K562 (cell line): ENCODE measurements around the gene FGF13. TPM values are rescaled to one million over a fixed set of nuclear protein-coding genes. Genes with fewer than 3 reads are reported as not detected.

ENCODE experiments used
- ZMIZ1 ChIP-seq, 2 experiments: fragments of 150-350 bp in 1 of 2; IDR thresholded peaks; 2 replicates each; pipeline ENCODE4 v1.6.1; 2012 to 2016; ENCODE audit warnings: low read depth in 2 of 2, low read length in 2 of 2, mild to moderate bottlenecking in 1 of 2, moderate library complexity in 1 of 2
- polyA plus RNA-seq, 8 experiments: library from polyadenylated mRNA; depleted of rRNA in 4 of 8; stranded (reverse) in 5 of 8; unstranded in 3 of 8; fragments of >200 nt; fragmentation: Nextera tagmentation in 2 of 8; fragmentation: Illumina TruSeq in 1 of 8; extraction: Ambion mirVana in 2 of 8; extraction: Trizol in 1 of 8; gene quantifications; 2 replicates each; pipeline versions ENCODE4 v1.2.1 to v1.2.3, GENCODE V29; 2011 to 2014; ENCODE audit warnings: inconsistent platforms in 1 of 8, missing spikeins in 1 of 8
- total RNA-seq, 7 experiments: library from RNA; depleted of rRNA in 6 of 7; stranded (reverse); fragments of >200 nt in 6 of 7; fragmentation: Illumina TruSeq in 2 of 7; extraction: Trizol in 2 of 7; gene quantifications; 2 replicates each; pipeline versions ENCODE4 v1.2.1 to v1.2.3, GENCODE V29; 2011 to 2021; ENCODE audit warnings: low replicate concordance in 1 of 7
- TF ChIP-seq, protein P1 (sequence below): sonication (generic); formaldehyde crosslinking; IDR thresholded peaks from 2 replicates; pipeline ENCODE4 v1.8.1; 2023; ENCODE audit warnings: mild to moderate bottlenecking, missing genetic modification reagents
- TF ChIP-seq, protein P2 (sequence below): fragments of 200-400 bp; formaldehyde crosslinking; IDR thresholded peaks from 2 replicates; pipeline ENCODE4 v1.6.1; 2017; ENCODE audit warnings: mild to moderate bottlenecking, low read depth, low read length, moderate library complexity

FGF13 gene
- total and polyA plus RNA-seq, 9 of the 15 experiments (the other 6 are each of a cell fraction or from before 2014, with no cell fraction given), result 14.8 to 95.7 (median 60.8) TPM

DNA sequence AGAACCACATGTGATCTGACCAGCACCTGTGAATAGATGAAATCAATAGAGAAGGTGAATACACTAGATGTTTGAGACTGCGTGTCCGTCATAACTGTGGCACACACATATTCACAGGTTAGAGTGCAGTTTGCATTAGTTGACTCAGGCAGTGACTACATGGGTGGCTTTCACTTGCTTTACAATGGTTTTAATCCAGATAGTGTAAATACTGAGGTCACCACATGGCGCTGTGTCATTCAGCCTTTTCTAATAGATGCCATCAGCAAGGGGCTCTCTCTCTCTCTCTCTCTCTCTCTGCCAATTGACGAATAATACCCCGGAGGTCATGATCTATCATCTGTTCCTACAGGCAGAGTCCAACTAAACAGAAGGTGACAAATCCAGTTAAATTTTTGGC, 30.7 kb upstream of the FGF13 start (continued):
- TF ChIP-seq, protein P1, sequence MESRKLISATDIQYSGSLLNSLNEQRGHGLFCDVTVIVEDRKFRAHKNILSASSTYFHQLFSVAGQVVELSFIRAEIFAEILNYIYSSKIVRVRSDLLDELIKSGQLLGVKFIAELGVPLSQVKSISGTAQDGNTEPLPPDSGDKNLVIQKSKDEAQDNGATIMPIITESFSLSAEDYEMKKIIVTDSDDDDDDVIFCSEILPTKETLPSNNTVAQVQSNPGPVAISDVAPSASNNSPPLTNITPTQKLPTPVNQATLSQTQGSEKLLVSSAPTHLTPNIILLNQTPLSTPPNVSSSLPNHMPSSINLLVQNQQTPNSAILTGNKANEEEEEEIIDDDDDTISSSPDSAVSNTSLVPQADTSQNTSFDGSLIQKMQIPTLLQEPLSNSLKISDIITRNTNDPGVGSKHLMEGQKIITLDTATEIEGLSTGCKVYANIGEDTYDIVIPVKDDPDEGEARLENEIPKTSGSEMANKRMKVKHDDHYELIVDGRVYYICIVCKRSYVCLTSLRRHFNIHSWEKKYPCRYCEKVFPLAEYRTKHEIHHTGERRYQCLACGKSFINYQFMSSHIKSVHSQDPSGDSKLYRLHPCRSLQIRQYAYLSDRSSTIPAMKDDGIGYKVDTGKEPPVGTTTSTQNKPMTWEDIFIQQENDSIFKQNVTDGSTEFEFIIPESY (CRISPR knock-in tag), result no peak
- TF ChIP-seq, protein P2, sequence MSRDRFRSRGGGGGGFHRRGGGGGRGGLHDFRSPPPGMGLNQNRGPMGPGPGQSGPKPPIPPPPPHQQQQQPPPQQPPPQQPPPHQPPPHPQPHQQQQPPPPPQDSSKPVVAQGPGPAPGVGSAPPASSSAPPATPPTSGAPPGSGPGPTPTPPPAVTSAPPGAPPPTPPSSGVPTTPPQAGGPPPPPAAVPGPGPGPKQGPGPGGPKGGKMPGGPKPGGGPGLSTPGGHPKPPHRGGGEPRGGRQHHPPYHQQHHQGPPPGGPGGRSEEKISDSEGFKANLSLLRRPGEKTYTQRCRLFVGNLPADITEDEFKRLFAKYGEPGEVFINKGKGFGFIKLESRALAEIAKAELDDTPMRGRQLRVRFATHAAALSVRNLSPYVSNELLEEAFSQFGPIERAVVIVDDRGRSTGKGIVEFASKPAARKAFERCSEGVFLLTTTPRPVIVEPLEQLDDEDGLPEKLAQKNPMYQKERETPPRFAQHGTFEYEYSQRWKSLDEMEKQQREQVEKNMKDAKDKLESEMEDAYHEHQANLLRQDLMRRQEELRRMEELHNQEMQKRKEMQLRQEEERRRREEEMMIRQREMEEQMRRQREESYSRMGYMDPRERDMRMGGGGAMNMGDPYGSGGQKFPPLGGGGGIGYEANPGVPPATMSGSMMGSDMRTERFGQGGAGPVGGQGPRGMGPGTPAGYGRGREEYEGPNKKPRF, result no peak
- TF ChIP-seq ZMIZ1 (IDR thresholded peaks at IDR 0.05; ENCODE audit: low read depth in 2 of 2, low read length in 2 of 2), result no peak
